ENCODE results near the gene FRY.

Gene FRY

GRCh38 chr13:32222046-32222676, 190.6 kb downstream of the FRY start:
- DNase-seq (ENCODE audit: low spot score) = no peak

DNA sequence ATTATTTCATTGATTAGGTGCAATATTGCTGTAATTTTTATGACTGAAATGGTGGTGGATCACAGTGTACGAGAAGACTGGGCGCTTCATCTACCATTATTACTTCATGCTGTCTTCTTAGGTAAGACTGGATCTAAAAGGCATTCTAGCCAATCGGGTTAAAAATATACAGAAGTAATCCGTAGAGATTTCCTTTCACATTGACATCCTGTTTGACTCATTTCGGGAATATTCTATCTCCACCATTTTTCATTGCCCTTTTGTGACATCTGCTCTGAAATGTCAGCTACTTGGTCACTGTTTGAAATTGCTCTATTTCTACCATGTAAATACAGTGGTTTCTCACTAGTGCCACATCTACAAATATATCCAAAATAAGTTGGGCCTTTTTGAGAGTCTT, 193.3 kb downstream of the FRY start:
- DNase-seq (ENCODE audit: low spot score) = no peak

GRCh38 chr13:32225481-32225931, 193.9 kb downstream of the FRY start:
- no peak for DNase-seq (ENCODE audit: low spot score)

- no peak for DNase-seq (ENCODE audit: low spot score)
Observed at GRCh38 chr13:32228330-32229041, 196.9 kb downstream of the FRY start.

DNA sequence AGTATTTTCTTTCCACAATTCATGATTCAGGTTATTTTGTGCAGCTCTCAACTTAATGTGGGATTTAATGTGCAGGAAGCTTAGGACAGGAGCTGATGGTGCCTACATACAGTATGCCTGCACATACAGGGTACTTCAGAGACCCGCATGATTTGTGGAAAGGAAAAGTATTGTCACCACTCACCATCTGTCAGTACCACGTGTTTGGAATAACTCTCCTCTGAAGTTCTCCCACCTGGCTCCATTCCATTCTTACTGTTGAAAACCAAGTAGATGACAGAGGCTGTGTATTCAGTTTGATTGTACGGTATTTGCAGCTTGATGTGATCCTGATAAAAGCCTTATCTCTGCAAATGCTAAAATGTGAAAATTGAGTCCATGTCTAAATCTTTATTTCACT, 197.9 kb downstream of the FRY start:
- no peak for DNase-seq (ENCODE audit: low spot score)

GRCh38 chr13:32232263-32232662, 200.7 kb downstream of the FRY start:
- DNase-seq (ENCODE audit: low spot score) = no peak

GRCh38 chr13:32233062-32233461, 201.5 kb downstream of the FRY start:
- DNase-seq (ENCODE audit: low spot score) = no peak

DNA sequence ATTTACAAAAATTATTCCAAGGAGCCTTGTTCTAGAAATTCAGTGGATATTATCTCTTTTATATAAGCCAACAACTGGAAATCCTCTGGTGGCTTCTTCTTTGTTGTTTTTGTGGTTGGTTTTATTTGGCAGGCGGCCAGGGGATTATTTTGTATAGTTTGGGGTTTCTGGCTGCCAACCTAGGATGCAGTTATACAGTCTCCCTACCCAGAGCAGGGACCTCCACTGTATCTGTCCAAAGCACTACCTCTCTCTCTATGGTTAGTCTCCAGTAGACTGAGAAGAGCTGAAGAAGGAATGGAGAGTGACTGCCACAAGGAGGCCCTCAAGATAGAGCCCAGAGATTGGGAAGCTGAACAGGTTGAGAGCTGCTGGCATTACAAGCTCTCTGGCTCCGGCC, 203.3 kb downstream of the FRY start:
- DNase-seq (ENCODE audit: low spot score) = peak; percentile 27

DNA sequence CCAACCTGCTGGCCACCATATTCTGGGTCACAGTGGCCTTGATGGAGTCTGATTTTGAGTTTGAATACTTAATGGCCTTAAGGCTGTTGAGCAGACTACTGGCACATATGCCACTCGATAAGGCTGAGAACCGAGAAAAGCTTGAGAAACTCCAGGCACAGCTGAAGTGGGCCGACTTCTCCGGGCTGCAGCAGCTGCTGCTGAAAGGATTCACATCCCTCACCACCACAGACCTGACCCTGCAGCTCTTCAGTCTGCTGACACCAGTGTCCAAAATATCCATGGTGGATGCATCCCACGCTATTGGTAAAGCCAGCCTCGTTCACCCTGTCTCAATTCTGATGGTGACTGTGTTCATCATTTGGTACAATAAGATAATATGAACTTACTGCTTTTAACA, 206.1 kb downstream of the FRY start:
- DNase-seq (ENCODE audit: low spot score) = no peak

DNA sequence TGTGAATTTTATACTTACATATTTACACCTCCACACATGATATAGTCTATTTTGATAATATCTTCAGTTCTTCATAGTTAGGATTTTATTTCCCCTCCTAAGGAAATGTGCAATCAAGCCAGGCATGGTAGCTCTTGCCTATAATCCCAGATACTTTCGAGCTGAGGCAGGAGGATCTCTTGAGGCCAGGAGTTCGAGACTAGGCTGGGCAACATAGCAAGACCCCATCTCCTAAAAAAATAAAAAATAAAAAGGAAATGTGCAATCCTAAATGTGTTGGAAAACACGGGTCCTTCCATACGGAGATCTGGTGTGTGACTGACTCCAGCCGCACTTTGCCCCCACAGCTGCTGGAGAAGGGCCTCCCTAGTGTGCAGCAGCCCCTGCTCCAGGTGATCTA, 212.1 kb downstream of the FRY start:
- no peak for DNase-seq (ENCODE audit: low spot score)

DNA sequence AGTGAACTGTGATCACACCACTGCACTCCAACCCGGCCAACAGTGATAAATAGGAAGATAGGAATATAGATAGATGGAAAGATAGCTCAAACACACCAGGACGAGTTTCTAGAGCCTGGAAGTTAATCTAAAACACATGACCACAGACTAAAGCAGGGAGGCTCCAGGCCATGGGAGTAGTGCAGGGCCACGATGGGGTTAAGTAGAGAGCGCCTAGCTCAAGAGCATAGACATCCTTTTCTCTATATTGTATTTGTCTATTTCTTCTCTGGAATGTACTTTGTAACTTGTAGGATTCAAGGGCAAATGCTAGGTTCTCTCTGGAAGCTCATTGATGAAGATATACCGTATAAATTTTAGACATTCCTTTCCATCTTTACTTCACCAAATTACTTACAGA, 214.0 kb downstream of the FRY start:
- no peak for DNase-seq (ENCODE audit: low spot score)

DNA sequence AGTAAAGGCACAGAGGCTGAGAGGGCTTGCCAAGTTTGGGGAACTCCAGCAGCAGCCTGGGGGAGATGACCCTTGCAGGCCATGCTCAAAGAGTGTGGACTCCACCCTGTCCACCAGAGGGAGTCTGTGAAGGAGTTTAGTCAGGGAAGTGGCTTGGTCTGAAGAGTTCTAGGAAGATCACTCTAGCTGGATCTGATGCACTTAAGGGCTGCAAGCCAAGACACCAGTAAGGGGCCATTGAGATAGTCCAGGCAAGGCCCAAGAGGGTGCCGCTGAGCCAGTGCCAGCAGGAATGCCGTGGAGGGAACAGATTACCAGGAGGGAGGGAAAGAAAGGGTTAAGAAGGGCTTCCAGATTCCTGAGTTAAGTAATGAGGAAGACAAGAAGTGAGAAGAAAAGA, 214.9 kb downstream of the FRY start:
- peak; percentile 79 for DNase-seq (ENCODE audit: low spot score)

DNA sequence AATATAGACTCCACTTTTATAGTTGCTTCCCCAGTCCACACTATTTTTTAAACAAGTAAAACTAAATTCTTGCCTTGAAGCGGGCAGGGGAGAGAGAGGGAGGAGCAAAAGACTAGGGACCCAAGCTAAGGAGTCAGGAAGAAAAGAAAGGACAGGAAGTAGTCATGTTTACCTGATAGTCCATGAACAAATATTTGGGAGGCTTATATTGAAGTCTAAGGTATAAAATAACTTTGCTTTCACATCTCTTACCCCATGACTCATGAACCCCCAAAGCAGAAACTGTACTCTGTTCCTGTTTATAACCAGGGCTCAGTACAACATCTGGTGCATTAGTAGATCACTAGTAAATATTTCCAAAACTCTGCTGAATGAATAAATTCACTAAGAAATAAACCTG, 216.3 kb downstream of the FRY start:
- no peak for DNase-seq (ENCODE audit: low spot score)

DNA sequence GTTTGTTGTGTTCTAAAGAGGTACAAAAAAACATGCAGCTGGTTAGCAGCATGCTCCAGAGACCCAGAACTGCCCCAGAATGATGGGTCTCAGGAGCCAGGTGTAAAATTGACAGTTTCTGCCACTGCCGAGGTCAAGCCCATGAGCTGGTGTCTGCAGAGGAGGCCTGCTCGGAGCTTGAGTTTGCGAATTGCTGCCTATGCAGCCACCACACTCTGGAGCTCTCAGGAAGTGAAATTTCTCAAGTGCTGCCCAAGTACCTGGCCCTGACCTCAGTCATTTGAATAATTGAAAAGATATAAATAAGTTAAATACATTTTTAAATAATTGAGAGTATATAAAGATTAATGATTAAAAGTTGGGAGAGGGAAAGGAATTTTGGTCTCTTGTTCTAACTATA, 217.2 kb downstream of the FRY start:
- no peak for DNase-seq (ENCODE audit: low spot score)

DNA sequence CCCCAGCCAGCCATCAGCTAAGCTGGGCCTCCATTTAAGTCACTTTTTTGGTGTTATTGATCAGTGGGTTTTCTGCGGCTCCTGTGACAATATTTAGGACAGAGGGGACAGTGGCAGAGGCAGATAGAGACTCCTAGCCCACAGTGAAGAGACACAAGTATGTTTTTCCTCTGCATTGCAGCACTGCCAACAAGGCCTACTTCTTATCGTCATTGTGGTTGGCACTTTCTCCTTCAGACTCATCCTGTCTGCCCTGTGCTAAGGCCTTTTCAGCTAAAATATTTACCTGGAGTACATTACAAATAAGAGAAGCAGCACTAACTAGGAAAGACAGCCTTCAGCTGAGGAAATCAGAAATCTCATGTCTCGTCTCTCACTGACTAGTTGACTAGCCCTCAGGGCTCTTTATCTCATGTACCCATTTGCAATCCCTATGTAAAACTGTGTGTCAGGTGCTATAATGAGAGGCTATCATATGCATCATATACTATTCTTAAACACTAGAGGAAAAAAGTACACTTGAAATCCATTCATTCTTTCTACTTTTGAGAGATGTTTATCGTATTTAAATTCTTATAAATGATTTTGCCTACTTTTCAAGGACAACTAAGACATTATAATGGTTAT, 221.4 kb downstream of the FRY start:
- DNase-seq (ENCODE audit: low spot score) = no peak

DNA sequence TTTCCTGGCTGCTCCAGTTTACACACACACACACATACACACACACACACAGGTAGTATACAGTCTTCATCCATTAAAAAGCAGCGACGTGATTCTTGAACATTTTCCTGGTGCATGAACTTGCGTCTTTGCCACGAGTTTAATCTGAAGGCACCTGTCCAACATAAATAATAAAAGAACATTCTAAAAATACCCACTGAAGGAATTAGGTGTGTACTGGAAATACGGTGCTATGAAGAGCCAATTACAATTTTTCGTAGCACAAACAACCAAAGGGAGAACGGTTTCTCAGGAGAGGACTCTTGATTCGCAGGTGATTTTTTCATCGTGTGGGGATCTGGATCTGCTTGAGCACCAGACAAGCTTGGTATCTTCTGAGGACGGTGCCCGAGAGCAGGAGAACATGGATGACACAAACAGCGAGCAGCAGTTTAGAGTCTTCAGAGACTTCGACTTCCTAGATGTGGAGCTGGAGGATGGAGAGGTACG, 222.4 kb downstream of the FRY start:
- no peak for DNase-seq (ENCODE audit: low spot score)

- DNase-seq (ENCODE audit: low spot score) = no peak
Observed at GRCh38 chr13:32254416-32254815, 222.8 kb downstream of the FRY start.

GRCh38 chr13:32254916-32255723, 223.5 kb downstream of the FRY start:
- DNase-seq (ENCODE audit: low spot score) = no peak

GRCh38 chr13:32255724-32256109, 224.1 kb downstream of the FRY start:
- DNase-seq (ENCODE audit: low spot score) = no peak

- no peak for DNase-seq (ENCODE audit: low spot score)
Observed at GRCh38 chr13:32256243-32256642, 224.7 kb downstream of the FRY start.

GRCh38 chr13:32257649-32258048, 226.1 kb downstream of the FRY start:
- no peak for DNase-seq (ENCODE audit: low spot score)

DNA sequence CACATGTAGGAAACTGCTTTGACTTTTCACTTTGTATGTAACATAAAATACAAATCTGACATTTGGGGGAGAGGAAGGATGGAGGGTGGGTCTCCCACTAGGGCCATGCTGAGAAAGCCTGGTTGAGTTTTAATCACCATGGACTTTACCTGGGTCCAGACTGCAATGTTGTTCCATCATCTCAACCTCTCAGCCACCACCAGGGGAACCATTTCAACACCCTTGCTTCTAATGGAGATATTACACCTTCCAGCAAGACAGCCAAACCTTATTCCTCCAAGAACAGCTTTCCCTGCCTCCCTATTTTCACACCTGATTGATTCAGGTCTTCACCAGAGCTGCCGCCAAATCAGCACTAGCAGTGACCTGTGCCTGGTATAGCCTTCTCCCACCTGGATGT, 227.5 kb downstream of the FRY start:
- no peak for DNase-seq (ENCODE audit: low spot score)

DNA sequence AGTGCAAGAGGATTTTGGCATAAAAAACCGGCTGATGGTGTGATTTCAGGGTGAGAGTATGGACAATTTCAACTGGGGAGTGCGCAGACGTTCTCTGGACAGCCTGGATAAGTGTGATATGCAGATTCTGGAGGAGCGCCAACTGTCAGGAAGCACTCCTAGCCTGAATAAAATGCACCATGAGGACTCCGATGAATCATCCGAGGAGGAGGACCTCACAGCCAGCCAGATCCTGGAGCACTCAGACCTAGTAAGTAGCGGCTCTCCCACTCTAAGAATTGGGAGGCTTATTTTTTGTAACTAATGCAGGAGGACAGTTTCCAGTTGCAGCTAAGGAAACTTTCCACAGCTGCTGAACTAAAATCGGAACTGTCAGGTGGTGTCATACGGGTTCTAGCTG, 230.0 kb downstream of the FRY start:
- no peak for DNase-seq (ENCODE audit: low spot score)
